A673 (cell line): ENCODE measurements around the gene ZNF169. TPM values are rescaled to one million over a fixed set of nuclear protein-coding genes. Genes with fewer than 3 reads are reported as not detected.
"Not testable (repeated sequence)": the region's sequence is repeated elsewhere in the genome, so short reads cannot be mapped to it uniquely, and the experiment has no call there.

Experiments
- BruUV-seq: library from RNA; stranded (reverse); fragments of 400-500 nt; replicated peaks from 2 replicates; lab custom pipeline; 2021; lab: Mats Ljungman, UMichigan
- CTCF ChIA-PET: fragments of 300-600 bp; sonication (Branson Sonifier 250); formaldehyde crosslinking; loops from one replicate; lab custom pipeline; 2022; ENCODE audit warnings: antibody characterized with exemption; lab: Charles Lee
- POLR2A ChIA-PET: fragments of 300-600 bp; sonication (Branson Sonifier 250); formaldehyde crosslinking; loops from one replicate; lab custom pipeline; 2022; ENCODE audit warnings: antibody characterized with exemption; ENCODE audit not compliant: low non-redundant PET; lab: Charles Lee
- DNase-seq: peaks from one replicate; pipeline ENCODE4 v3.0.0-alpha.2; 2015; ENCODE audit warnings: low spot score
- H3K27ac ChIP-seq: fragments of 200-600 bp; sonication (generic); 2 replicates; pipeline ENCODE4 v1.5.1; 2016; ENCODE audit warnings: mixed run types, low read depth, mild to moderate bottlenecking, mixed read lengths, antibody characterized with exemption, low read length; ENCODE audit not compliant: poor library complexity, severe bottlenecking
- H3K27me3 ChIP-seq: fragments of 200-600 bp; sonication (generic); replicated peaks from 2 replicates; pipeline ENCODE4 v1.6.1; 2017; ENCODE audit warnings: mixed run types, low read depth, mild to moderate bottlenecking, mixed read lengths, antibody characterized with exemption, low read length; ENCODE audit not compliant: insufficient read depth, poor library complexity
- H3K36me3 ChIP-seq: fragments of 200-600 bp; sonication (generic); 2 replicates; pipeline ENCODE4 v1.6.1; 2016; ENCODE audit warnings: mixed run types, mild to moderate bottlenecking, mixed read lengths, antibody characterized with exemption, low read length; ENCODE audit not compliant: insufficient read depth, poor library complexity, severe bottlenecking
- H3K4me1 ChIP-seq: fragments of 200-600 bp; sonication (generic); 2 replicates; pipeline ENCODE4 v1.6.1; 2017; ENCODE audit warnings: mixed run types, mild to moderate bottlenecking, mixed read lengths, antibody characterized with exemption, low read length; ENCODE audit not compliant: insufficient read depth, poor library complexity, severe bottlenecking
- H3K4me3 ChIP-seq: fragments of 200-600 bp; sonication (generic); 2 replicates; pipeline ENCODE4 v1.5.1; 2016; ENCODE audit warnings: low read depth, mixed run types, mild to moderate bottlenecking, mixed read lengths, low read length; ENCODE audit not compliant: poor library complexity, severe bottlenecking
- H3K9me3 ChIP-seq: fragments of 200-600 bp; sonication (generic); 2 replicates; pipeline ENCODE4 v1.6.1; 2016; ENCODE audit warnings: mixed run types, low read depth, mild to moderate bottlenecking, mixed read lengths, antibody characterized with exemption, low read length; ENCODE audit not compliant: poor library complexity, severe bottlenecking
- intact Hi-C: fragments of 100-400 bp; cut with micrococcal nuclease; formaldehyde crosslinking; loops from one replicate; pipeline ENCODE4 v1.10.0; 2022; ENCODE audit not compliant: unreplicated experiment
- total RNA-seq: library from RNA; stranded (reverse); gene quantifications from 2 replicates; pipeline ENCODE4 v1.2.3, GENCODE V29; 2021

The ZNF169 gene
- total RNA-seq, 1 experiment from 2014 or later = 4.2 TPM

- CTCF ChIA-PET, H3K4me3 ChIP-seq, DNase-seq, H3K4me1 ChIP-seq, H3K9me3 ChIP-seq, H3K27me3 ChIP-seq, H3K36me3 ChIP-seq, BruUV-seq, intact Hi-C loops, H3K27ac ChIP-seq, POLR2A ChIA-PET: not testable (repeated sequence)
These were observed 80.6 kb downstream of the ZNF169 start for GRCh38 chr9:94339657-94340056.

GRCh38 chr9:94340750-94341149 lies 81.7 kb downstream of the ZNF169 start:
- intact Hi-C loops, CTCF ChIA-PET, H3K27ac ChIP-seq, BruUV-seq, POLR2A ChIA-PET, H3K9me3 ChIP-seq, H3K4me1 ChIP-seq, H3K36me3 ChIP-seq, H3K27me3 ChIP-seq, DNase-seq, H3K4me3 ChIP-seq: not testable (repeated sequence)

- intact Hi-C loops, DNase-seq, H3K27ac ChIP-seq, CTCF ChIA-PET, H3K4me3 ChIP-seq, H3K4me1 ChIP-seq, H3K36me3 ChIP-seq, BruUV-seq, H3K27me3 ChIP-seq, POLR2A ChIA-PET, H3K9me3 ChIP-seq: not testable (repeated sequence)
These were observed 82.6 kb downstream of the ZNF169 start for GRCh38 chr9:94341703-94342102.

GRCh38 chr9:94347451-94347850 lies 88.4 kb downstream of the ZNF169 start:
- H3K4me1 ChIP-seq, intact Hi-C loops, POLR2A ChIA-PET, H3K27ac ChIP-seq, CTCF ChIA-PET, BruUV-seq, H3K36me3 ChIP-seq, H3K4me3 ChIP-seq, H3K27me3 ChIP-seq, H3K9me3 ChIP-seq, DNase-seq: not testable (repeated sequence)

- H3K4me3 ChIP-seq, H3K36me3 ChIP-seq, H3K27me3 ChIP-seq, DNase-seq, POLR2A ChIA-PET, CTCF ChIA-PET, BruUV-seq, H3K4me1 ChIP-seq, intact Hi-C loops, H3K27ac ChIP-seq, H3K9me3 ChIP-seq: not testable (repeated sequence)
These were observed 89.7 kb downstream of the ZNF169 start for GRCh38 chr9:94348754-94349153.

Other genes with a start within 250 kb of the ZNF169 start
- 3.5 and 5.1 TPM in 2 replicates for gene PTPDC1, start 174.8 kb upstream of the ZNF169 start, total RNA-seq
- gene NUTM2F, start 69.3 kb downstream of the ZNF169 start, total RNA-seq = not detected in 2 replicates